ENCODE measurements around the gene TSPAN18.

TSPAN18 gene

DNA sequence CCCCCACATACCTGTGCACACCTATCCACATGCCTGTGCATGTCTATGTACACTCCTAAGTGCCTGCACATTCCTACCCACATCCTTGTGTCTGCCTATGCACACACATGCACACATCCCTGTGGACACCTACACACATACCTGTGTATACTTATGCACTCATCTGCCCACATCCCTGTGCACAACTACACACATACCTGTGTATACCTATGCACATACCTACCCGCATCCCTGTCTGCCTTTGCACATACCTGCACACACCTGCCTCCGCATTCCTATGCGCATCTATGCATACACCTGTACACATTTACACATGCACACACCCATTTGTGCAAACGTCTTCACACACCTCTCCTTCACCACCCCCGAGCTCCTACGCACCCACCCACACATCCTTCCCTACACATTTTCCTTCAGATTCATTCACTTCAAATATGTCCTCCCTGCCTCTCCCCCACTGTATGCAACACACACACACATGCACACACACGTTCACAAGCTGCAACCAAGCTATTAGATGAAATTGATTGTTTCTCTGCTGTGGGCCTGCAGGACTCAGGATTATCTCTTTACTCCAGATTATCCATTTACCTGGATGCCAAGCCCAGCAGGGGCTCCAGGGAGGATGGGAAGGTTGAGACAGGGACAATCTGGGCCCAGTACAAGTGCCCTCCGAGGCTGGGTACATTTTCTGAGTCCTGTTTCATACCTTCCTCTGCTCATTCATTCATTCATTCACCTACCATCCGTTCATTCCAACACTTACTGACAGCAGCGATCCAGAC, 53.2 kb downstream of the TSPAN18 start:
- no peak for DNase-seq

DNA sequence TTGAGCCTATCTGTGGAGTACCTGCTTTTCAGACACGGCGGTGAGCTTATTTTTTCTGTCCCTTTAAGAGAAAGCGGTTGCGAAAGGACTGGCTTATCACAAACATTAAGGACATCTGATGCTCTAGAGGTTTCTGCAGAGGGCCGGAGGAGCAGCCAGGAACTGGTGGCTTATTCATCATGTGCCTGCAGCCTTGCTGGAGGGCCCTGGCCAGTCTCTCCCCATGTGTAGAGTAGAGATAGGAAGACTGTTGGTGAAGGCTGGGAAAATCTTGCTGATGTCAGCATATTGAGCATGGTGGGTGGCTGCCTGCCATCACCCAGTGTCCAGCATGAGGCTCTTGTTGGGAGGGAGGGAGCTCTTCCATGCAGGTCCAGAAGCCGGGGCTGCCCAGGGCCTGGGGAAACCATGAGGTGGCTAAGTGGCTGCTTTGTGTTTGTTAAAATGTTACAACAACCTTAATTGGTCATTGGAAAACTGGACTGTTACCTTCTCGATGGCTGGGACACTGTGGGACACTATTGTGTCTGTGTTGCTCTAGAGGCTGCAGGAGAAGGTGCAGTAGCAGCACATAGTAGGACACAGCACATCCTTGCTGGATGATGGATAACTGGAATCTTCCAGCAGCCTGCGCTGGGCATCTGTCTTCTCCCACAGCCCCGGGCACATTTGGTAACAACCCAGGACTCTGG, 54.3 kb downstream of the TSPAN18 start:
- no peak for DNase-seq

DNA sequence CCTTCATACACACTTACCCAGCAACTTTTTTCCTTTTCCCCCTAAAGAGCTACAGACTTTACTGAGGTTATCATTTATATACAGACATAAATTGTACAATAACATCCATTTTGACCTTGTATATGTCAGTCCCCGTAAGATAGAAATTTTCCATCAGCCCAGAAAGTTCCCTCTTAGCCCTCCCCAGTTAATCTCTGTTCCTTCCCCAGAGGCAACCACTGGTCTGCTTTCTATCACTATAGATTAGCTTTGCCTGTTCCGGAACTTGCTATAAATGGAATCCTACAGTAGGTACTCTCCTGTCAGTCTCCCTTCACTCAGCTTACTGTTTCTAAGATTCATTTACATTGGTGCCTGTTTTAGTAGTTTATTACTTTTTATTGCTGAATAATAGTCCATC, 54.9 kb downstream of the TSPAN18 start:
- DNase-seq: no peak

DNA sequence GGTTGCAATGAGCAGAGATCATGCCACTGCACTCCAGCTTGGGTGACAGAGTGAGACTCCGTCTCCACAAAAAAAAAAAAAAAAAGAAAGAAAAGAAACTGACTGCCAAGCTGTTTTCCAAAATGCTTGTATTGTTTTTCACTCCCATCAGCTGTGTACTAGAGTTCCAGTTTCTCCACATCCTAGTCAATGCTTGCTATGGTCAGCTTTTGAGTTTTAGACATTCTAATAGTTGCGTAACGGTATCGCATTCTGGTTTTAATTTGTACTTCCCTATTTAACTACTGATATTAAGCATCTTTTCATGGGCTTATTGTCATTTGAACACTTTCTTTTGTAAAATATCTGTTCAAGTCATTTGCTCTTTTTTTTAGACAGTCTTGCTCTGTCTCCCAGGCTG, 55.7 kb downstream of the TSPAN18 start:
- no peak for DNase-seq

DNA sequence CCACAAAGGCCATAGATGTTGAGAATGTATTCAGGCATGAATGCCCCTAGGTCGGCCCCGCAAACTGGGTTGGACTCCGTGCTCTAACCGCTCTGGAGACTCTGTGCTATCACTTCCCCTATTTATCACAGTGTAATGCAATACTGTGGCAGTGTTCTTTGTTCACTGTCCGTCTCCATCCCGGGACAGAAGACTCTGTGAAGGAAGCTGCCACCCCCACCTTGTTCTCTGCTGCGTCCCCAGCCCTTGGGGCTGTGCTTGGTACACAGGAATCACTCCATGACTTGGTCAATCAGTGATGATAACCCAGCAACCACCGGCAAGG, 57.6 kb downstream of the TSPAN18 start:
- no peak for DNase-seq

DNA sequence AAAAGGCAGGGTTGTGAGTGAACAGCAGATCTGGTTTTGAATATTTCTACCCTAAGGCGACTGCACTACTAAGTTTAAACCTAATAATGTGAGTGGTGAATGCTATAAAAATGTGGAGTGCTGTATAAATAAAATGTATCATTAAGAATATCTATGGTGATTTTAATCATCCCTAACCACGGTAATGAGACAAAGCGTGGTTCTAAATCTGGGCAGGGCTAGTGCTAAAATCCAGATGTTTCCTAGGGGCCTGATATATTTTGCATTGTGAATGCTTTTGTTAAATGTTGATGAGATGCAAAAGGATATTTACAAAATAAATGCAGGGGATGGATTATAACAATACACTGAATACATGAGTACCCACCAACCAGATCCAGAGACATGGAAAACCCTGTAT, 58.1 kb downstream of the TSPAN18 start:
- no peak for DNase-seq

DNA sequence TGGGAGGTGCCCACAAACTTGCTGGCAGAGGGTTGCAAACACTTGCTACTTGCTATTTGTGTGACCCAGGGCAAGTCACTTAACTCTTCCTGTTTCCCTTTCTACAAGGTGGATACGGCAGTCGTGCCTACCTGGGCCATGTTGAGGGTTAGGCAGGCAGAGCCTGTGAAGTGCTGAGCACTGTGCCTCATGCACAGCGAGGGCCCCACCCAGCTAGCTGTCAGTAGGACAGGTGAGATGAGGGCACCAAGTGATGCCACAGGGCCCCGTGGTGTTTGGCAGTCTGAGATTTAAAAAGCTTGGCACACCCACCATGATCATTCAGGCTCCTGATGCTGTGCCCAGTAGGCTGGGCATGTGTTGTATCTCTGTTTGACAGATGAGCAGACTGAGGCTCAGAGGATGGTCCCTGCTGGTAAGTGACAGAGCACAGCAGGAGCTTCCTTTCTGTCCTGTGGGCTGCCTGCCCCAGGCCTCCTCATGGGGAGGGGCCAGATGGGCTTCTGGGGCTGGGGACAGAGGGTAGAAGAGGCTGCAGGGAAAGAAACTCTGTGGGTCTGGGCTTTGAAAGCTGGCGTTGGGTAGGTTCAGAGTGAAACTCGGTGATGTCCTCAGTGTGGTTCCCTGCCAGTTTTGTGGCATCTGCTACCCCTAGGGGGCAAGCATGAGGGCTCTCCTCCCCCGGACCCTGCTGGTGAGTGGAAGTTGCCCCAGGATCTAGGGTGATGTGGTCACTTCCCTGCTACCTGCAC, 59.3 kb downstream of the TSPAN18 start:
- DNase-seq: no peak

DNA sequence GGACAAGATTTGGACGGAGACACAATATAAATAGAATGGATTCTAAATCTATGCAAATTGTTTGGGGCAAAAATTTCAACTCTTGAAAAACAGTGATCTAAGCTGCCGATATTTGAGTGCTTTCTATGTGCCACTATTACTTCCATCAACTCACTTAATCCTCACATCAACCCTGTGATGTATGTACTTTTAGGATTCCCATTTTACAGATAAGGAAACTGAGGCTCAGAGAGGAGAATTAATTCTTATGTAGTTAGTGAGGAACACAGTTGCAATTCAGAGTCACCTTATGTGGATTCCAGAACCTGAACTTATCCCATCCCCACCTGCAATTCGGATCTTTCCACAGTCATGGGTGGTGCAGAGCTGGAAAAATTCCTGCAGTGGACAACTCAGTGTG, 60.3 kb downstream of the TSPAN18 start:
- no peak for DNase-seq

DNA sequence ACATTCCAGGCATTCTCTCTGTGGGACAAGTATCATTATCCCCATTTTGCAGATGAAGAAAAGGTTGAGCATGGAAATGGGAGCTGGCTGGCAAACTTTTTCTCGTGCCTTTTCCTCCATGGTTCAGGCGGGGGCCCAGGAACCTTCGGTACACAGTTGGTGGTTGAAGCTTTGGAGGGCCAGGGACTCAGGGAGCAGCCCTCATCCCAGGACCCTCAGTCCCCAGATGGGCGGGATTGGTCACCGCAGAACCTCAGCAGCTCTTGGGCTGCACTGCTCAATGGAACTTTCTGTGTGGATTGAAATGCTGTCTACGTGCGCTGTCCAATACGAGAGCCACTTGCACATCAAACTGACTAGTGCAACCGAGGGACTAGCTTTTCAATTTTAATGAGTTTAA, 61.2 kb downstream of the TSPAN18 start:
- no peak for DNase-seq

DNA sequence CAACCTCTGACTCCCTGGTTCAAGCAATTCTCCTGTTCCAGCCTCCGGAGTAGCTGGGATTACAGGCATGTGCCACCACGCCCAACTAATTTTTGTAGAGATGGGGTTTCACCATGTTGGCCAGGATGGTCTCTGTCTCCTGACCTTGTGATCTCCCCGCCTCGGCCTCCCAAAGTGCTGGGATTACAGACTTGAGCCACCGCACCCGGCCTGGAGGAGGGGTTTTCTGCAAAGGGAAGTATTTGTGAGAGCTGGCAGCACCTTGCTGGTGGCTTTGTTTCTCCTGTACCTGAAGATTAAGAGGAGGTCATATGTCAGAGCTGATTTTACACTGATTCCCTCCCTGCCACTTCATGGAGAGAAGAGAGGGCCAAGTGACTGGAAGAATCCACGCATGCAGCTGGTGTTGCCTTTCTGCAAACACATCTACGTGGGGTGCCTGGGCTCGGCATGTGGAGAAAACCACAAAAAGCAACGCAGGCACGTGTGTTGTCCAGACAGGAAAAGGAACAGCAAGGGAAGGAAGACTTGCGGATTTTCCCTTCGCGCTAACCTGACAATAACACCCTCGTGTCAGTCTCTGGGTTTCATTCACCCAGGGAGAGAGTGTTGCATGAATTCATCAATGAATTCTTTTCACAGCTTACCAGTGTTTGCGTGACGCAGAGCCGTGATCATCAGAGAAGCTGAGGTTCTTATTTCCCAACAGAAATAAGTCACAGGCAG, 61.9 kb downstream of the TSPAN18 start:
- DNase-seq: no peak

DNA sequence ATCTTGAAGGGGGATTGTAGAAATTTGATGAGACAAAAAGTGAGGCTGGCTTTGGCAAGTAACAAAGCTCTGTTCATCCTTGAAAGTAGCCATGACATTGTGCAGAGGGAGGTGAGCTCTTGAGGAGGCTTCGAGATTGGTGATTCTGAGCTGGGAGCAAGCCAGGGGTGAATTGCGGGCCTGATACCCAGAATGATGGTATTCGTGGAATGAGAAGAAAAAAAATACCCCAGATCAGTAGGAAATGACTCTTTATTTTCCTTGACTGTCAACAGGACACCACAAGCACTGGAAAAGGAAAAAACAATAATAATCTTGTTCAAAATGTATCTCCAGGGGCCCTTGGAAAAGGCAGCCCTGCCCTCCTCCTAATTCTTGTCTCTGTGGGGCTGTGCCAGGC, 62.7 kb downstream of the TSPAN18 start:
- DNase-seq: no peak

DNA sequence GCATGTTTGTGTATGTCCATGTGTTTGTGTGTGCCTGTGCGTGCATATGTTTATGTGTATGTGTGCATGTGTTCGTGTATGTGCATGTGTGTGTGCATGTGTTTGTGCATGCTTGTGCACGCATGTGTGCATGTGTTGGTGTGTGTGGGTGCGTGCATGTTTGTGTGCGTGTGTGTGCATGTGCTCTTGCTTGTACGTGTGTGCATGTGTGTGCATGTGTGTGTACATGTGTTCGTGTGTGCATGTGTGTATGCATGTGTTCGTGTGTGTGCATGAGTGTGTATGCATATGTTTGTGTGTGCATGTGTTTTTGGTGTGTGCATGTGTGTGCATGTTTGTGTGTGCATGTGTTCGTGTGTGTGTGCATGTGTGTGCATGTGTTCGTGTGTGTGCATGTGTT, 63.4 kb downstream of the TSPAN18 start:
- no peak for DNase-seq

DNA sequence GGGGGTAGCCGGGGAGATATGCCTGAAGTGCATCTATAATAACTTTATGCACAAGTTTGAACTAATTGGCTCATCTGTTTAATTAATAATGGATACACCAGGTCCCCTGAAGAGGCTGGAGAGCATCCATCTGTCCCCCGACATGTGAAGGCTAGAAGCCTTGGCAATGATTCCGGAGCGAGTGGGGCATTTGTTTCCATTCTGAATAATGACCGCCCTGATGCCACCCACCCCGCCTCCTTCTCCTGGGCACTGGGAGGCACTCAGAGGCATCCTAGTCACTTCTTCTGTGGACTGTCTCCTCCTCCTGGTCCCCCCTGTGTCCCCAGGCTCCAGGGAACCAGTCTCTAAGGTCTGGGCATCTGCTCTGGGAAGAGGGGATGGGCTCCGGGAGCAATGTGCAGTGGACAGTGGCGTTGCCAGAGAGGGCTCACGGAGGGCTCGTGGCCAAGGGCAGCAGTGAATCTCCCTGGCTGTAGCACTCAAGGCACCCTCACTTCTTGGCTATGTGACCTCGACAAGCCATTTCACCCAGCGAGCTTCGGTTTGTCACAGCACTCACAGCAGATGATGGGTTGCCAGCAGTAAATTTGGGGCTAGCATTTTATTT, 64.7 kb downstream of the TSPAN18 start:
- DNase-seq: no peak

DNA sequence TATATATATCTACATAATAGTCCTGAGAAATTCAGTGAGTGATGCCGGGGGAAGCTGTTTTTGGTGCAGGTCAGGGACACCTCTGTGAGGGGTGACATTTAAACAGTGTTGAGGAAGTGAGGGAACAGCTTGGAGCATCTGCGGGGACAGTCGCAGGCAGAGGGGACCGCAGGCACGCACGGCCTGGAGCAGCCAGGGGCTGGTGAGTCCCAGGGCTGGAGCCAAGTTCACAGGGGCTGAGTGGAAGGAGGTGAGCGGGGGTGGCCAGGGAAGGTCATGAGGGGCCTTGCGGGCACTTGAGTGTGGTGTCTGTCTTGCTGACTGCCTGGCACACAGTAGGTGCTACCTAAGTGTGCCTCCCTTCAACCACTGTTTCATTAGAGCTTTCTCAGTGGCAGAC, 65.4 kb downstream of the TSPAN18 start:
- DNase-seq: no peak

DNA sequence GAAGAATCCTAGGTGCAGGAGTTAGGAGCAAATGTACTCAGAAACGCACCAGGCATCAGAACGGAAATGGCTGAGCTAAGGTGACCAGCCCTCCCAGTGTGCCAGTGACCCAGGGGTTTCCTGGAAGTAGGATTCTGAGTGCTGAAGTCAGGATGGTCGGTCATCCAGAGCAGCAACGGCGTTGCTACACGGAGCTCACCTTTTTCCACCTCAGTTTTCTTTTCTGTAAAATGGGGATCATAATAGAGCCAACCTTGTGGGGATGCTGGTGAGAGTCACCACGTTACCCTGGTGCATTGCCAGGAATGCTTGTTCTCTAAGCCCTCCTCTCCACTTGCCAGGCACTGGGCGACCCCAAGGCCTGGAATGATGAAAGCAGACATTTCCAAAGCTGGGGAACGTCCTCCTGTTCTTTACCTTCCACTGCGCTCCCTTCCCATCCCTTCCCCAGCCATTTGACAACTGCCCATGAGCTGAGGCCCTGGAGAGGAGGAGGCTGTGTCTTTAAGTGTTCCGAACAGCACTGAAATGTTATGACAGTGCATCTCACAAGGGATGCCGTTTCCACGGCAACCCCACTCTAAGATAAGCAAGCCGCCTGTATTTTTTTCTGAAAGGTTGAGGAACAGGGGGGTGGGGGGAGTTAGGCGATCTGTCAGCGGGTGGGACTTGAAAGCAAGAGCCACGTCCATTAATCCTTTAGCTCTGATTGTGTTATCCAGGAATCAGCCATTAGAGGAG, 66.8 kb downstream of the TSPAN18 start:
- no peak for DNase-seq

DNA sequence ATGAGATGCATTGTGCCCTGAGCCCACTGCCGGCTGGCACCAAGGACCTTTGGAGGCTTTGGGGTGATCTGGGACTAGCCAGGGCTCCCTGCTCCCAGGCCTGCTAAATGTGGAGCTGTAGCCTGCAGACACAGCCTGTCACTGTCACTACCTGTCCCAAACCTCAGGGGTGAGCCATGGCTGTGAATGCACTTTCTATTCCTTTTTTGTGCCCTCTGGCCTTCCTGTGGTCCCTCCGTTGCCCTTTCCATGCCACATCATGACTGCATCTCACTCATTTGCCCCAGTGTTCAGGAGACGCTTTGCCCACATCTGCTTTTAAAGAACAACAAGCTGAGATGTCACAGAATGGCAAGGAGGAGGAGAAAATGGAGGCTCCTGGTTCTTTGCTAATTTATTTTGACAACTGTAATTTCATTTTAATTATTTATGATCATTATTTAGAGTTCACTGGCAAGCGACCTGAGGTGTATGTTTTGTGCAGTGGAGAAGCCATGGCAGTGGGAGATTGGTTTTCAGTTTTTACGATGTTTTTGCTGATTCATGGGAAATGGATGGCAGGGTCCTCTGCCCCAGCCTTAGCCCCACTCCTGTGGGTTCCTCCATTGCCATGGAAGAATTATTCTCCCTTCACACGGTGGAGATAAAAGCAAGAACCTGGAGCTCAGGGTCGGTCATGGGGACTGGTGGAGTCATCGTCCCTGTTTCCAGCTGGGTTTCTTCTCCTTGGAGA, 69.2 kb downstream of the TSPAN18 start:
- no peak for DNase-seq

DNA sequence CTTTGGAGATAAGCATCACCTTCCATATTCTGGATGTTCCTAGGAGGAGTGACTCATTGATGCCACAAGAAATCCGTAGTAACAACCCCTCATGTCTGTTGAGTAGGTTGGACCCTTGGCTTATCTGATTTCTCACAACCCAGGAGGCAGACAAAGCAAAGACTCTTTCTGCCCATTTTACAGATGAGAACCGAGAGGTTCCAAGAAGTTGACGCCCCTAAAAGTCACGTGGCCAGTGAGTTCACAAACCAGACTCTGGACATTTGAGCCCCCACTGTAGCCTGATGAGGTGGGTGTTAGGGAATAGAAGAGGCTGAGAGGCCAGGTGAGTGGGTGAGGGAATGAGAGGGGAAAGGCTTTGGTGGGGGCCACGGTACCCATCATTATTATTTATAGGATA, 70.3 kb downstream of the TSPAN18 start:
- DNase-seq: no peak

DNA sequence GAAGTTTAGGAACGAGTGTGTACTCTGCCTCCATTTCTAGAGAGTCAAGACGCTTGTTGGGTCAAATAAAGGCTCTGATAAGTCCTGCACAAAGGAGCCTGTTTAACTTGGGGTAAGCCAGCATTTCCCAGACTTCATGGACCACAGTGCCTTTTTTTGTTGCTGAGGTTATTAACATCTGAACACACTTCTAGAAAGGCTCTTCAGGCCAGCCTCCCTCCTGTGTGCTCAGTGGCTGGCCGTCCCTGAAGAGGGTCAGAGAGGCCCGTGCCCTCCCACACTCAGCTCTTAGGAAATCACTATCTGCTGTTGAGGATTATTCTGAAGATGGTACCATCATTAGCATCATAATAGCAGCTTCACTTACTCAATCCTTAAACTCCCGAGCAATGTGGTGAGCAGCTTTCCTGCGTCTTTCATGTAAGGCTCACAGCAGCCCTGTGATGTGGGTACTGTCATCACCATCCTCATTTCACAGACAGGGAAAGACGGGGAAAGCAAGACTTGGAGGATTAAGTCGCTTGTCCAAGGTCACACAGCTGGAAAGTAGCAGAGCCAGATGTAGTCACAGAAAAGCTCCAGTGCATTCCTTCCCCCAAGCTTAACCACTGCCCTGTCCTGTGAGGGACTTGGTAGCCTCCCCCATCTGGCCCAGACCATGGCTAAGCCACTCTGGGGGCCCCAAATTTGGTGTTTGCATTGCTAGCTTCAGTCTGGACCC, 71.3 kb downstream of the TSPAN18 start:
- no peak for DNase-seq

DNA sequence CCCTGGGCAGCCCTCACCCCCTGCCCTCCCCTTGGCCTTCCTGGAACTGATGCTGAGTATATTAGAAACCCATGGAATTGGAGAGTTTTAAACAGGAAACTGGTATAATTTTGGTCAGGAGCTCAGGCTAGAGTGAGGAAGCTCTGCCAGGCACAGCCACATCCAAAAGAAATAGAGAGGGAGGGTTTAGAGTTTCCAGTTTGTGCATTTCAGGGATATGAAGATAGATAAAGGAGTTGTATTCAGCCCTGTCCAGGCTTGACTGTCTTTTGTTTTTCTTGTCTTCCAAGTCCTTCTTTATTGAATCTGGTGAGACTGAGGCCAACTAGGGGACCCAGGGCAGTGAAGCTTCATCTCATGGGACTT, 71.8 kb downstream of the TSPAN18 start:
- no peak for DNase-seq

DNA sequence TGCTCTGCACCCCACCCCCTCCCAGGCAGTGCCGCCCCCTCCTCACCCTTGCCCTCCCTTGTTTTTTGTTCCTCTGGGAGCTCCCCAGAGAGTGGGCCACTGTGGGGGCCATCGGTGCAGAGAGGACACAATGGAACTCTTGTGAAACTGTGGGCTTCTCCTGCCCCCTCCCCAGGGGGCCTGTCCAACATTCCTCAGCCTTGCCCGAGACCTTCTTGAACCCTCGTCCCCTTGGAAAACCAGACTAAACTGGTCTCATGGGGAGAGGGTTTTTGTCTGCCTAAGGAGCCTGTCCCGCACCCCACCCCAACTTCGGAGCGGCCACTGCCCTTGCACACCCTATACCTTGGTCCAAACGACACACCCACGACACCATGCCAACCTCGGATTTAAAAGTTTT, 72.2 kb downstream of the TSPAN18 start:
- no peak for DNase-seq

DNA sequence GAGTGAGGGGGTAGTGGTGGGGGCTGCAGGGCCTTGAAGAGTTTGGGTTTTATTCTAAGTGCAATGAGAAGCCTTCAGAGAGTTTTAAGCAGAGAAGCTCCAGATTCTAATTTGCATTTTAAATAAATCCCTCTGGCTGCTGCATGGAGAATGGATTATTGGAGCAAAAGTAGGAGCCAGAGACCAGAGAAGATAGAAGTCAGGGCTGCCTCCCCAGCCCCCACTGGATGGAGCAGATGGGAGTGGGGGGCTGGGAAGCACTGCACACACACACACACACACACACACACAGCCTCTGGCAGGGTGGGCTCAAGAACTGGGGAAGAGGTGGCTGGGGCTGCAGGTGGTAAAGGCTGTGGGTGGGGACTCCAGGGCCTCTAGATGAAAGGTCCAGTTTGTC, 75.6 kb downstream of the TSPAN18 start:
- DNase-seq: no peak

Data from stimulated activated CD4-positive, alpha-beta T cell treated with anti-CD3 and anti-CD28 coated beads, Interleukin-4, amount 100 ng/mL, for 4 hours (primary cell).